Activated CD8-positive, alpha-beta memory T cell treated with anti-CD3 and anti-CD28 coated beads, Interleukin-2, amount 50 U/mL, for 48 hours (primary cell): ENCODE data around the gene ANKRD45.
"Not testable (repeated sequence)": the region's sequence is repeated elsewhere in the genome, so short reads cannot be mapped to it uniquely, and the experiment has no call there.

Experiments used
- DNase-seq: peaks from one replicate; pipeline ENCODE4 v3.0.0-alpha.2; 2020

The ANKRD45 gene

DNA sequence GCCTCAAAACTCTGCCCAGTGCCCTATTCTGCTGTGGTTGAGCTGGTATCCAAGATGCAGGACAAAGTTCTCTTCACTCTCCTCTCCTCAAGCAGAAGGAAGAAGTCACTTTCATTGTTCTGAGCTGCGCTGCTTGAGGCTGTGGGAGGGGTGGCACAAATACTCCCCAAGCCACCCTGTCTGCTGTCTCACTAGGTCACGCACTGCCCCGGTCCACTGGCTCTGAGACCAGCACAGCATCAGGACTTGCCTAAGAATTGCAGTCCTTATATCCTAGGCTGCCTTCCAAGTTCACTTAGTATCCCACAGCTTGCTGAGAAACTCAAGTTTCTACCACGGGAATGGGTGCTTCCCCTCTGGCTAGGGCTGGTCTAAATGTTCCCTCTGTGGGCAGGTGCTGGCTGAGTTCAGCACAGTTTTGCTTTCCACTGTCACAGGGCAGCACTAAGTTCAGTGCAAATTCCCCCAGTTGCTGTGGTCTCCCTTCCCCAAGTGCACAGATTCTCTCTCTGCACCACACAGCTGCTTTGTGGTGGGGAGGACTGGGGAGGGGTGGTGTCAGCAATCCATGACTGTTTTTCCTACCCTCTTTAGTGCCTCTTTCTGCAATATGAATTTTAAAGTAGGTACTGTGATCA lies 99.2 kb downstream of the ANKRD45 start:
- DNase-seq, result no peak

DNA sequence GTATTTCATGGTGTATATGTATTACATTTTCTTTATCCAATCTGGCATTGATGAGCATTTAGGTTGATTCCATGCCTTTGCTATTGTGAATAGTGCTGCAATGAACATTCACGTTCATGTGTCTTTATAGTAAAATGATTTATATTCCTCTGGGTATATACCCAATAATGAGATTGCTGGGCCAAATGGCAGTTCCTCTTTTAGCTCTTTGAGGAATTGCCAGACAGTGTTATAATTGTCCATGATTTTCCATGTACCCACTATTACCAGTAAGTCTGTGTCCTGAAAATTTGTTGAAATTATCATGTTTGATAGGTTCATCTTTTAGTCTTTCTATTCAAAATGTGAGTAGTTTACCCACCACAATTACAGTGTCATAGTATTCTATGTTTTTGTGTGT lies 101.2 kb downstream of the ANKRD45 start:
- DNase-seq, result no peak

DNA sequence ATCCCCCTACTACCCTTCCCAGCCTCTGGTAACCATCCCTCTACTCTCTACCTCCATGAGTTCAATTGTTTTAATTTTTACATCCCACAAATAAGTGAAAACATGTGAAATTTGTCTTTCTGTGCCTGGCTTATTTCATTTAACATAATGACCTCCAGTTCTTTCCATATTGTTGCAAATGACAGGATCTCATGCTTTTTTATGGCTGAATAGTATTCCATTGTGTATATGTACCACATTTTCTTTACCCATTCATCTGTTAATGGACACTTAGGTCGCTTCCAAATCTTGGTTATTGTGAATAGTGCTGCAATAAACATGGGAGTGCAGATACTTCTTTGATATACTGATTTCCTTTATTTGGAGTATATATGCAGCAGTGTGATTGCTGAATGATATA lies 105.8 kb downstream of the ANKRD45 start:
- not testable (repeated sequence) for DNase-seq

DNA sequence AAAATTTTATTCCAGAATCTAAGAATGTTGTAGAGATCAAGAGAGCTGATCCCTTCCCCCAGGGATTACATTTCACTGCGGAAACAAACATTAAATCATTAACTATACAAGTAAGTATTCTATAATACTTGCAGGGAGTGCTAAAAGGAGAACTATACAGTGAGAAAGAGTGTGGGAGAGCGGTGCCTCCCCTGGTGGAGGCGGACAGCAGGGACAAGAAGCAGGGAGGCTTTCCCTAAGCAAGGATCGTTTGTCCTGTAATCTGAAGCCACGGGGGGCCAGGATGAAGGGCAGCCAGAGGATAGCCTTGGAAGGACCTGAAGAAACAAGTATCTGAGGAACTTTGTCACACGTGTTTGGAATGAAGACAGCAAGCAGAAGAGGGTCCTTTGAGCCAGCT lies 106.8 kb downstream of the ANKRD45 start:
- no peak for DNase-seq

DNA sequence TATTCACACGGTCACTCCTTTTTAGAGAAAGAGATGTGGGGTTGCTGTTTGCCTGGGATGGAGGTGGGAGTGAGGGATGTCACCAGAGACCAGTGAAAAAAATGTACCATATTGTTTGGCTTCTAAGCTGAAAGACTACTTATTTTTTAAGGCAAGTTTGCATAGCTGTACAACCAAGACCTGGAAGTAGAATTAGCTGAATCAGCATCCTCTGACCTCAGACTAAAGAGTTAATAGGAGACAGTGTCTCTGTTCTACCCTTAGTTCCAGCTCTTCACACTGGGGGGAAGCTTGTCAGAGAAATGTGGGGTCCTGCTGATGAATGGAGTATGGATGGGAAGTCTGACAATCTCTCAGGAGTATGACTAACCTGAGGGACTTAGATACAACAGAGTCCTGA lies 108.4 kb downstream of the ANKRD45 start:
- no peak for DNase-seq

DNA sequence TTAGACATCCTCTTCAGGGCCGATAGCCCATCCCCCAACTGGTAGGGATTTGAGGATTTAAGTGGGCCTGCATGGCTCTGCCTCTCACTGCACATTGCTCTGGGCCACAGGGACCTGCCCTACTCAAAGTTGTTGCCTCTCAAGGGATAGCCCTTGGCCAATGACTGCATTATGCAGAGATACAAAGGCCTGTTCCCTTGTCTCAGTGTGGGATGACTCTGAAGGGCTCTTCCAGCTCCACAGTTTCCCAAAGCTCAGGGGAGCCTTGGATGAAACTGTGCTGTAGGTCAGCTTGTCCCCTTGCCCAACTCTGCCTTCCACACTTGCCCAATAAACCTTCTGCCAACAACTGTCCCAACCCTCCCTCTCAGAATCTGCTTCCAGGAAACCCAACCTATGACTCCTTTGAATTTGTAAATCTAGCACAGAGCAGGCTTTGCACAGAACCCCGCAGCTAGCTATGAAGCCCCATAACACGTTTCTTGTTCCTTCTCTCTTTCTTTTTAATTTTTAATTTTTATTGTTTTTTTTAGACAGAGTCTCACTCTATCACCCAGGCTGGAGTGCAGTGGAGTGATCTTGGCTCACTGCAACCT lies 109.3 kb downstream of the ANKRD45 start:
- DNase-seq, result no peak
